ENCODE results near the gene TRIO. TPM values are rescaled to one million over a fixed set of nuclear protein-coding genes. Genes with fewer than 3 reads are reported as not detected.

TRIO gene
- total and polyA plus RNA-seq, 2 donors (not counting 3 experiments of a cell fraction or from before 2014, with no cell fraction given): 82.9 to 248 TPM

- CTCF ChIA-PET: interaction anchor here (0.8 to 4.6 kb wide), 4 partner anchors 10 to 69 kb away, joined by 3 to 26 read pairs (median 7); no protein-coding TSS in a partner anchor
- intact Hi-C loops (cut with micrococcal nuclease): loop anchor here (5.0 kb wide), 2 partner anchors 93 to 163 kb away; no protein-coding TSS in a partner anchor
- TF ChIP-seq EZH2 (IDR thresholded peaks at IDR 0.05; ENCODE audit: borderline replicate concordance, low read depth, low read length, severe bottlenecking) (no peak), CTCF (IDR thresholded peaks at IDR 0.05; ENCODE audit: extremely low read depth in 1 of 2, insufficient read depth in 1 of 2, low read depth in 1 of 2, low read length in 2 of 2) (no peak), POLR2A (IDR thresholded peaks at IDR 0.05; ENCODE audit: low read depth, low read length) (no peak), MAX (IDR thresholded peaks at IDR 0.05; ENCODE audit: insufficient read depth, insufficient read length) (no peak), FOS (IDR thresholded peaks at IDR 0.05; ENCODE audit: borderline replicate concordance, insufficient read depth, low read length) (no peak), MYC (IDR thresholded peaks at IDR 0.05; ENCODE audit: low read depth, low read length) (no peak), POLR2AphosphoS5 (IDR thresholded peaks at IDR 0.05; ENCODE audit: insufficient read depth, low read depth, low read length) (no peak)
Measured at GRCh38 chr5:14200312-14200990, 57.3 kb downstream of the TRIO start.

More at GRCh38 chr5:14200312-14200990, 57.3 kb downstream of the TRIO start:
- H3K9me3 ChIP-seq (replicated peaks; ENCODE audit: control insufficient read depth, insufficient read depth, low read length): no peaks in the 10 kb centered on the region
- peak overlapping the region; percentile 87 for H3K27ac ChIP-seq (ENCODE audit: insufficient read depth, low read depth, low read length)
- no peak overlapping the region for H3K4me3 ChIP-seq (replicated peaks in 1 of 3; ENCODE audit: insufficient read depth in 1 of 3, low read depth in 1 of 3, low read length in 3 of 3)
- H3K9me1 ChIP-seq (replicated peaks; ENCODE audit: control insufficient read depth, extremely low read depth, insufficient read depth, low read length): no peaks in the 10 kb centered on the region
- H4K20me1 ChIP-seq (replicated peaks; ENCODE audit: control insufficient read depth, extremely low read depth, insufficient read depth, low read length): peaks cover 3% of the 10 kb centered on the region
- dilution Hi-C loops (cut with MboI; ENCODE audit: extremely low pct_ligation_motif_present, low sequenced_read_pairs): no loop called here
- FAIRE-seq (no peak), DNase-seq (ENCODE audit: low read depth, low spot score) (no peak)
- BruUV-seq (replicated peaks): no TSS peak
- POLR2A ChIA-PET: no interaction called here
- no peak overlapping the region for H2AFZ ChIP-seq (ENCODE audit: low read depth, low read length)
- no peaks in the 10 kb centered on the region for H3K36me3 ChIP-seq (ENCODE audit: control insufficient read depth in 2 of 2, extremely low read depth in 1 of 2, insufficient read depth in 2 of 2, low read length in 2 of 2)
- H3K4me2 ChIP-seq (ENCODE audit: insufficient read depth, low read length): no peak overlapping the region
- peaks cover 59% of the 10 kb centered on the region for H3K4me1 ChIP-seq (ENCODE audit: control insufficient read depth, extremely low read depth, insufficient read depth, low read length)
- no peaks in the 10 kb centered on the region for H3K27me3 ChIP-seq (ENCODE audit: control insufficient read depth in 2 of 2, insufficient read depth in 2 of 2, low read length in 2 of 2)
- H3K9ac ChIP-seq (replicated peaks; ENCODE audit: extremely low read depth, insufficient read depth, low read length): no peak overlapping the region
- H3K79me2 ChIP-seq (ENCODE audit: control insufficient read depth, insufficient read depth, low read length): peaks cover 86% of the 10 kb centered on the region
